Neuron (in vitro differentiated cells): ENCODE data around the gene GARIN5A.

ENCODE experiments used
- H2AFZ ChIP-seq: one replicate; pipeline ENCODE4 v1.6.1; 2013; ENCODE audit warnings: low read depth, mild to moderate bottlenecking, inconsistent platforms, low read length, moderate library complexity
- H3K27me3 ChIP-seq: one replicate; pipeline ENCODE4 v1.6.1; 2013; ENCODE audit warnings: low read length; ENCODE audit not compliant: insufficient read depth
- H3K36me3 ChIP-seq: one replicate; pipeline ENCODE4 v1.6.1; 2013; ENCODE audit warnings: low read length; ENCODE audit not compliant: insufficient read depth
- H3K4me1 ChIP-seq: one replicate; pipeline ENCODE4 v1.6.1; 2013; ENCODE audit warnings: low read length; ENCODE audit not compliant: insufficient read depth
- H3K4me3 ChIP-seq: 2 replicates; pipeline ENCODE4 v1.5.1; 2013; ENCODE audit warnings: mild to moderate bottlenecking, low read length, moderate library complexity
- H3K9me3 ChIP-seq: one replicate; pipeline ENCODE4 v1.6.1; 2013; ENCODE audit warnings: low read length

Gene GARIN5A

DNA sequence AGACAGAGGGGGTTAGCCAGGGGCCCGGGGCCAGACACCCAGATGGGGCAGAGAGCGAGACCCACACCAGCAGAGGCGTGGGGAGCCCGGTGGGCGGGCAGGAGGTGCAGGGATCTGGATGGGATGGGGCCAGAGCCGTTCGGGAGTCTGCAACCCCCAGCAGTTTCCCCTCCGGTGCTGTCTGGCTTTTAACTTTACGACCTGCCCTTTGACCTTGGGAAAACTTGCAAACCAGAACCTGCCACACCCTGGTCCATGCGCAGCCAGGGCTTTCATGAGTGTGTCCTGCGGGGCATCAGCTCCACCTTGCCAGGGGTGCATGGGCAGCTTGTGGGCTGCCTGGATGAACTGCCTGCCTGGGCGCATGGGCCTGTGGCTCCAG is 24.5 kb upstream of the GARIN5A start:
- Histone ChIP-seq H3K36me3 (no peaks in the 10 kb centered on the region), H2AFZ (no peak overlapping the region), H3K27me3 (no peaks in the 10 kb centered on the region), H3K9me3 (no peaks in the 10 kb centered on the region), H3K4me1 (peaks cover 33% of the 10 kb centered on the region), H3K4me3 (no peak overlapping the region)

DNA sequence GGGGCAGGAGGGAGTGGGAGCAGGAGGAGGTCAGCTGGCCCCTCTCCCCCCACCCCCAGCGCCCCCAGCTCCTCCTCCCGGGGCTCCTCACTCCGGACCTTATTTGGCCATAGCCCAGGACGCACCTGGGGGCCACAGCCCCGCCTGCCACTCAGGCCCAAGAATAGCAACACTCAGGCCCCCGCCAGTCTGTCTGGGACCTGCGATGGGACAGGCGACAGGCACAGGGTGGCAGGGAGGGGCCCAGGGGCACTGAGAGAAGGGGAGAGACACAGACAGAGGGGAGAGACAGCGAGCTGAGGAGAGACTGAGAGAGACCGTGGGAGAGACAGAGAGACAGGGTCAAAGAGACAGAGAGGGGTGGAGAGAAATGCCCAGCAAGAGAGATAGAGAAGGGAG is 24.1 kb upstream of the GARIN5A start:
- Histone ChIP-seq H3K4me1 (peaks cover 33% of the 10 kb centered on the region), H2AFZ (no peak overlapping the region), H3K27me3 (no peaks in the 10 kb centered on the region), H3K4me3 (no peak overlapping the region), H3K36me3 (no peaks in the 10 kb centered on the region), H3K9me3 (no peaks in the 10 kb centered on the region)

DNA sequence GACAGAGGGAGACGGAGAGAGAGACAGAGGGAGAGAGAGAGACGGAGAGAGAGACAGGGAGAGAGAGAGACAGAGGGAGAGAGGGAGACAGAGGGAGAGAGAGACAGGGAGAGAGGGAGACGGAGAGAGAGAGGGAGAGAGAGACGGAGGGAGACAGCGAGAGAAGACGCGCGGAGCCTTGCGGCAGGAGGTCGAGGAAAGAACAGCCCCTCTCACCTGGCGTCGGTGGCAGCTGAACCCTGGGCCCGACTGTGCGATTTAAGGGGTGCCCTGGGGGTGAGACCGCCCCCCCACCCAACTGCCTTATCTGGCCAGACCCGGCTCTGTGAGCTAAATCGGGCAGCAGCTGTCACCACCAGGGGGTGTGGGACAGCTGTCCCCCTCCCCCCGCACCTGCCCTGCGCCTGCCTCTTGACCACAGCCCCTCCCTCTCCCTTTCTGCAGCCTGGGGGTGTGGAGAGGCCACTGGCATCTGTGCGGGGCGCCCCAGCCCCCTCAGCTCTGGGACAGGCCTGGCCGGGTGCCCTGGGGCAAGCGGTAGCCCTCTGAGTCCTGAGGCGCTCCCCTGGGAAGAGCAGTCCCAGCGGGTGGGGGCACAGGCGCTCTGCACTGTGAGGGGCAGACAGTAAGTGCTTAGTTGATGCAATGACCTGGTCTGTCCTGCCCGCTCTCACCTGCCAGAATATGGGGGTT is 23.6 kb upstream of the GARIN5A start:
- no peak overlapping the region for H3K4me3 ChIP-seq

DNA sequence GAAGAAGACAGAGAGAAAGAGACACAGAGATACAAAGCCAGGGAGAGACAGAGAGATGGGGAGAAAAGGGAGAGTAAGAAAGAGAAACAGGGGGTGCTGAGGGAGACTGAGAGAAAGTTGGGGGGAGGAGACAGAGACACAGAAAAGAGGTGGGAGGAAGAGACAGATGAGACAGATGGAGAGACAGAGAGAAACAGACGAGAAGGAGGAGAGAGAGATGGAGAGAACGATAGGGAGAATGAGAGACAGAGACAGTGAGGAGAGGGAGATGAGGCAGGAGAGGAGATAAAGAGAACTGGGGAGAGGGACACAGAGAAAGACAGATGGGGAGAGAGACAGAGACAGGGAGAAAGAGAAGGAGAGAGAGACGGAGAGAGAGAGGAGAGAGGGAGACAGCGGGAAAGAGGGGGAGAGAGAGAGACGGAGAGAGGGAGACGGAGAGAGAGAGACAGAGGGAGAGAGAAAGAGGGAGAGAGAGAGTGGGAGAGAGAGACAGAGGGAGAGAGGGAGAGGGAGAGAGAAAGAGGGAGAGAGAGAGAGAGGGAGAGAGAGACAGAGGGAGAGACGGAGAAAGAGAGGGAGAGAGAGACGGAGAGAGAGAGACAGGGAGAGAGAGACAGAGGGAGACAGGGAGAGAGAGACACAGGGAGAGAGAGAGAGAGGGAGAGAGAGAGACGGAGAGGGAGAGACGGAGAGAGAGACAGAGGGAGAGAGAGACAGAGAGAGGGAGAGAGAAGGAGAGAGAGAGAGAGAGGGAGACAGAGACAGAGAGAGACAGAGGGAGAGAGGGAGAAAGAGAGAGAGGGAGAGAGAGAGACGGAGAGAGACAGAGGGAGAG is 21.8 kb upstream of the GARIN5A start:
- Histone ChIP-seq H3K4me3 (no peak overlapping the region), H3K4me1 (peaks cover 33% of the 10 kb centered on the region), H3K27me3 (no peaks in the 10 kb centered on the region), H3K9me3 (no peaks in the 10 kb centered on the region), H3K36me3 (no peaks in the 10 kb centered on the region), H2AFZ (no peak overlapping the region)

More for the DNA sequence above, 23.6 kb upstream of the GARIN5A start:
- H3K27me3 ChIP-seq, result no peaks in the 10 kb centered on the region
- H3K9me3 ChIP-seq, result no peaks in the 10 kb centered on the region
- no peaks in the 10 kb centered on the region for H3K36me3 ChIP-seq
- peaks cover 33% of the 10 kb centered on the region for H3K4me1 ChIP-seq
- H2AFZ ChIP-seq, result no peak overlapping the region

- Histone ChIP-seq H2AFZ (peak overlapping the region; percentile 44), H3K9me3 (no peaks in the 10 kb centered on the region), H3K4me1 (peaks cover 36% of the 10 kb centered on the region), H3K36me3 (no peaks in the 10 kb centered on the region), H3K27me3 (no peaks in the 10 kb centered on the region), H3K4me3 (no peak overlapping the region)
Measured at GRCh38 chr19:50497022-50497405, 20.4 kb upstream of the GARIN5A start.

DNA sequence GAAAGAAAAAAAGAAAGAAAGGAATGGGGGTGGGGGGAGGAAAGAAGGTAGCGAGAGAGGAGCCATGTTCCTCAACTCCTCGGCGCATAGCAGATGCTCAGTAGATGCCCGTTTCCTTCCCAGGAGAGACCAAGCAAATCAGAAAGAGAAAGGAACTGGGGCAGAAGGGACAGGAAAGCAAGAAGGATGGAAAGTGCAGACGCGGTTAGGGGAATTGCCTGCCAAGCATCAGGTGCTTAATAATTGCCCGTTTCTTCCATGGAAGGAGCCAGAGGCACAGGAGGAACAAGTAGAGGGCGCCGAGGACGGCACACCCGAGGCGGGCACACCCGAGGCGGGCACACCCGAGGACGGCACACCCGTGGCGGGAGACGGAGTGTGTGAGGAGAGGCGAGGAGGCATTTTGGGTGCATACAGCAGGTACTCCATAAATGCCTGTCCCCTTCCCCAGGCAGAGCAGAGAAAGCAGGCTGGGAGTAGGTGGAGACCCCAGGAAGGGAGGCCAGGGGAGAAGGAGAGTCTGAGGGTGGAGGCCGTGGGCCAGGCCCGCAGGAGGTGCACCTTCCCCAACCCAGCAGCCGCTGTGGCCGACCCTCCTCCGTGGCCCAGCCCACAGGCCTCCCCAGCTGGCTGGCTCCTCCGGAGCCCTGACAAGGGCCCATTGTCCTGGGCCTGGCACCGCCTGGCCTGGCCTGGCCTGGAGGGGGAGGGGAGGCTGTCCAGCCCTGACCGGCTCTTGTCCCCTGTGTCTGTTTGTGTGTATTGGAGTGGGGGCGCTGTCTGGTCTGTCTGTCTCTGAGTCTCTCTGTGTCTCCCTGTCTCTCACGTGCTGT is 19.8 kb upstream of the GARIN5A start:
- H3K9me3 ChIP-seq, result no peaks in the 10 kb centered on the region
- H3K4me3 ChIP-seq, result no peak overlapping the region
- H2AFZ ChIP-seq, result peak overlapping the region; percentile 44
- H3K4me1 ChIP-seq, result peaks cover 34% of the 10 kb centered on the region
- H3K36me3 ChIP-seq, result no peaks in the 10 kb centered on the region
- no peaks in the 10 kb centered on the region for H3K27me3 ChIP-seq

DNA sequence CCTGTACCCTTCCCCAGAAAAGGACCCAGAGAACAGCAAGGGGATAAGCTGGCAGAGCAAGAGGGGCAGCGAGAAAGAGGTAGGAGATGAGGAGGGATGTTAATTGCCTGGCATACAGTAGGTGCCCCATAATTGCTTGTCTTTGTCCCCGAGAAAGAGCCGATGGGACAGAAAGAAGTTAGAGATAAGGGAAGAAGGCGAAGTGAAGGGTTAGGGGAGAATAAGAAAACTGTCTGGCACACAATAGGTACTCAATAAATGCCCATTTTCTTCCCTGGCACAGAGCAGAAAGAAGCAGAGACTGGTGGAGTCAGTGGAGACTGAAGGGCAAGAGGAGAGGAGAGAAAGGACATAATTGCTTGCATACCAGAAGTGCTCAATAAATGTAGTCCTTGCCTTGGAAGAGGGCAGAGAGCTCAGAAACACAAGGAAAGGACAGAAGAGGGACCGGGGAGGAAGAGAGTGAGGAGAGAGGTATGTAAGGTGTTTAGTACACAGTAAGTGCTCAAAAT is 18.4 kb upstream of the GARIN5A start:
- Histone ChIP-seq H2AFZ (no peak overlapping the region), H3K4me3 (no peak overlapping the region), H3K4me1 (peaks cover 21% of the 10 kb centered on the region), H3K9me3 (no peaks in the 10 kb centered on the region), H3K27me3 (no peaks in the 10 kb centered on the region), H3K36me3 (no peaks in the 10 kb centered on the region)

DNA sequence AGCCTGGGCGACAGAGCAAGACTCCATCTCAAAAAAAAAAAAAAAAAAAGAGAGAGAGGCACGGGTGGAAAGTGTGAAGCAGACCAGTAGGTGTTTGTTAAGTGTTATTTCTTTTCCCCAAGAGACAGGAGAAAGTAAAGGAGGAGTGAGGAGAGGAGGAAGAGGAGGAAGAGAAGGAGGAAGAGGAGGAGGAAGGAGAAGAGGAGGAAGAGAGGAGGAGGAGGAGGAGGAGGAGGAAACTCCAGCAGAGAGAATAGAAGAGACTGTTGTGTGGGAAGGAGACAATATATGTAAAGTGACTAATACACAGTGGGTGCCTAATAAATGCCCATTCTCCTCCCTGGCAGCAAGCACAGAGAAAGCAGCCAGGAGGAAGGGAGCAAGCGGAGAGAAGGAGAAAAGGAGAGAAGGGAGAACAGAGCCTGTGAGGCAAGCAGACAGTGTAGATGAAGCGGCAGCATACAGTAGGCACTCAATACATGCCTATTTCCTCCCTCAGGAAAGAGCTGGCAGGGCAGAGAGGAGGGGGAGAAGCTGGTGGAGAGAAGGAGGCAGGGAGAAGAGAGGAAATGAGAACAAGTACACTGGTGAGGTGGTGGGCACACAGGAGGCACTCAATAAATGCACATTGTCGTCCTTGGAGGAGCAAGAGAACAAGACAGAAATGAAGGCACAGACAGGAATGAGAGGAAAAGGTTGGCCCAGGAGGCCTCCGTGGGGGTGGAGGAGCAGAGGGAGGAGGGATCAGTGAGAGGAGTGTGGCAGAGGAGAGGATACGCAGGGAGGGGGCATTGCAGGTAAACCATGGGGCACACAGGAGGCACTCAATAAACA is 17.8 kb upstream of the GARIN5A start:
- H3K4me3 ChIP-seq, result no peak overlapping the region
- H3K9me3 ChIP-seq, result no peaks in the 10 kb centered on the region
- no peaks in the 10 kb centered on the region for H3K27me3 ChIP-seq
- no peak overlapping the region for H2AFZ ChIP-seq
- H3K4me1 ChIP-seq, result peaks cover 18% of the 10 kb centered on the region
- H3K36me3 ChIP-seq, result no peaks in the 10 kb centered on the region

DNA sequence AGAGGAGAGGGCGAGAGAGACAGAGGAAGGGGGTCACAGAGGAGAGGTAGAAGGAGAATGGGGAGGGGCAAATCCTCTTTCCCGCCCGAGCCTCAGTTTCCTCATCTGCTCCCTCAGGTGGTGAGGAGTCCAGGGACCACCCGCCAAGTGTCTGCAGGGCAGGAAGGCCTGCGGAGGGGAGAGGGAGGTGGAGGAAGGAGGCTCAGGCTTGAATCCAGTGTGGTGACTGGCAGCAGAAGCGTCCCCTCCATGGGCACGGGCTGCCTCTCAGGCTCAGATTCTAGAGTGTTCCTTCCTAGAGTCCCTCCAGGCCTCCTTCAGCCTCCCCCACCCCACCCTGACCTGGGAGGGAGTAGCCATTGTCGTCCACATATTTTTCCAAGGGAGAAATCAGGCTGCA is 16.5 kb upstream of the GARIN5A start:
- Histone ChIP-seq H3K36me3 (no peaks in the 10 kb centered on the region), H3K27me3 (no peaks in the 10 kb centered on the region), H3K4me3 (no peak overlapping the region), H3K4me1 (peaks cover 18% of the 10 kb centered on the region), H3K9me3 (no peaks in the 10 kb centered on the region), H2AFZ (no peak overlapping the region)

DNA sequence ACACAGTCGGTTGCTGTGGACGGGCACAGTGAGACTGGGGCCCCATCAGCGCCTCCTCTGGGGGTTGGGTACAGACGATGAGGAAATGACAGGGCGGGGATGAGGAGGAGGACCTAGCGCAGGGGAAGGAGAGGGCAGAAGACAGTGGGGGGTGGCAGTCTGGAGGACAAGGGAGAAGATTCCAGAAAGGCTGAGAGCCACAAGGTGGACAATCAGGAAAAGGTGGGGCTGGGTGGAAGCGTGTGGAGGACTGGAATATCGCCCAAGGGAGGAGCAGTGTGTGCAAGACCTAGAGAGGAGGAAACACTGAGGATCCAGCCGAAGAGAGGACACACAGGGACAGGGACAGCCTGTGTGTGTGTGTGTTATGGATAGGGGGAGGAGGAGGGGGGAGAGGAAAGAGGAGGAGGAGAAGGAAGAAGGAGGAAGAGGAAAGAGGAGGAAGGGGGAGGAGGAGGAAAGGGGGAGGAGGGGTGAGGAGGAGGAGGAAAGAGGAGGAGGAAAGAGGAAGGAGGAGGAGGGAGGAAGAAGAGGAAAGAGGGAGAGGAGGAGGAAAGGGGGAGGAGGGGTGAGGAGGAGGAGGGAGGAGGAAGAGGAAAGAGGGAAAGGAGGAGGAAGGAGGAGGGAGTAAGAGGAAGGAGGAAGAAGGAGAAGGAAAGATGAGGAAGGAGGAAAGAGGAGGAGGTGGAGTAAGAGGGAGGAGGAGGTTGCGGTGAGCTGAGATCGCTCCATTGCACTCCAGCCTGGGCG is 15.8 kb upstream of the GARIN5A start:
- Histone ChIP-seq H3K9me3 (no peaks in the 10 kb centered on the region), H3K4me3 (no peak overlapping the region), H3K27me3 (no peaks in the 10 kb centered on the region), H3K36me3 (no peaks in the 10 kb centered on the region), H2AFZ (no peak overlapping the region), H3K4me1 (peaks cover 18% of the 10 kb centered on the region)

DNA sequence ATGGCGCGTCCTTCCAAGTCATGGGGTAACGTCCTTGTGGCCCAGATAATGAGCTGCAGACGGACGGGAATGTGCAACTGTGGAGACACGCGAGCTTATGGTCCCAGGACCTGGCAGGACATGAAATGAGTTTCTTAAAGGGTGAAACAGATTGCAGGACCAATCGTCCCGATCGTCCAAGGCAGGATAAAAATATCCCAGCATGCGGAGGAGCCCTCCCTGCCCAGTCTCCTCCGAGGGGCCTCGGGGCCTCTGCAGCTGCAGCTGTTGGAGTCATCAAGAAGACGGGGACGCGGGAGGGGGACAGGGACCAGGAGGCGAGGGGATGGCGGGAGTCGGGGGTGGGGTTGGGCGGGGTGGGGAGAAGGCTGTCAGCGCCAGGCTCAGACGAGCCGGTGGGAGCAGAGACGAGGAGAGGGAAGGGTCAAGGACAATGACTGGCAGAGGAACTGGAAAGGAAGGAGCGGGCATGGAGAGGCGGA is 14.4 kb upstream of the GARIN5A start:
- Histone ChIP-seq H2AFZ (no peak overlapping the region), H3K36me3 (no peaks in the 10 kb centered on the region), H3K4me3 (no peak overlapping the region), H3K4me1 (peaks cover 9% of the 10 kb centered on the region), H3K27me3 (no peaks in the 10 kb centered on the region), H3K9me3 (no peaks in the 10 kb centered on the region)

DNA sequence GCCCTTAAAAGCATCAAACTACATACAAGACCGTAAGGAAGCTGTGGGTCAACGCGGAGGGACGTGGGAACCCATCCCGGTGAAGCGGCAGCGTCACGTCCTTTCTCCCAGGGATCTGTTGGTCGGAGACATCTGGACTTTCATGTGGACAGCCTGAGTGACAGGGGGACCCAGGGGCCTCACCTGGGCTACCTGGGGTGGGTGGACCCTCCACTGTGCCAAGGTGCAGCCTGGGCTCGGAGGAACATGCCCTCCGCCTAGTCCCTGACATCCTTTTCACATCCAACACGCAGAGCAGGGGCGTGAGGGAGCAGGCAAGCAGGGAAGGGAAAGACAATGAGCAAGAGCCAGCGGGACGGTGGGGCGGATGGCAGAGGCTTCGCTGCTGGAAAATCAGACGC is 13.8 kb upstream of the GARIN5A start:
- H3K36me3 ChIP-seq, result no peaks in the 10 kb centered on the region
- H3K4me1 ChIP-seq, result peaks cover 9% of the 10 kb centered on the region
- no peaks in the 10 kb centered on the region for H3K27me3 ChIP-seq
- no peak overlapping the region for H3K4me3 ChIP-seq
- H3K9me3 ChIP-seq, result no peaks in the 10 kb centered on the region
- no peak overlapping the region for H2AFZ ChIP-seq
